ENCODE data around the gene SCGB1D4.

GRCh38 chr11:62273789-62274275 lies 25.0 kb downstream of the SCGB1D4 start:
- TF ChIP-seq, protein P1, sequence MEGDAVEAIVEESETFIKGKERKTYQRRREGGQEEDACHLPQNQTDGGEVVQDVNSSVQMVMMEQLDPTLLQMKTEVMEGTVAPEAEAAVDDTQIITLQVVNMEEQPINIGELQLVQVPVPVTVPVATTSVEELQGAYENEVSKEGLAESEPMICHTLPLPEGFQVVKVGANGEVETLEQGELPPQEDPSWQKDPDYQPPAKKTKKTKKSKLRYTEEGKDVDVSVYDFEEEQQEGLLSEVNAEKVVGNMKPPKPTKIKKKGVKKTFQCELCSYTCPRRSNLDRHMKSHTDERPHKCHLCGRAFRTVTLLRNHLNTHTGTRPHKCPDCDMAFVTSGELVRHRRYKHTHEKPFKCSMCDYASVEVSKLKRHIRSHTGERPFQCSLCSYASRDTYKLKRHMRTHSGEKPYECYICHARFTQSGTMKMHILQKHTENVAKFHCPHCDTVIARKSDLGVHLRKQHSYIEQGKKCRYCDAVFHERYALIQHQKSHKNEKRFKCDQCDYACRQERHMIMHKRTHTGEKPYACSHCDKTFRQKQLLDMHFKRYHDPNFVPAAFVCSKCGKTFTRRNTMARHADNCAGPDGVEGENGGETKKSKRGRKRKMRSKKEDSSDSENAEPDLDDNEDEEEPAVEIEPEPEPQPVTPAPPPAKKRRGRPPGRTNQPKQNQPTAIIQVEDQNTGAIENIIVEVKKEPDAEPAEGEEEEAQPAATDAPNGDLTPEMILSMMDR (IDR thresholded peaks at IDR 0.05) = no peak
- TF ChIP-seq POLR2A (IDR thresholded peaks at IDR 0.05) = no peak

All from adrenal gland (tissue), 5 donors.